Measurements from ENCODE around the gene THEMIS. TPM values are rescaled to one million over a fixed set of nuclear protein-coding genes. Genes with fewer than 3 reads are reported as not detected.

THEMIS gene
- polyA plus RNA-seq, 1 experiment, result not detected

- CTCF ChIA-PET, result no interaction called here
- Histone ChIP-seq H3K4me3 (ENCODE audit: low read depth, low read length) (no peak overlapping the region), H3K9me3 (ENCODE audit: control insufficient read depth, insufficient read depth, low read length) (no peaks in the 10 kb centered on the region), H3K27ac (ENCODE audit: low read depth, low read length) (no peak overlapping the region), H3K27me3 (ENCODE audit: control insufficient read depth, insufficient read depth, low read length) (no peaks in the 10 kb centered on the region)
- POLR2A ChIA-PET, result no interaction called here
- TF ChIP-seq, protein P1, sequence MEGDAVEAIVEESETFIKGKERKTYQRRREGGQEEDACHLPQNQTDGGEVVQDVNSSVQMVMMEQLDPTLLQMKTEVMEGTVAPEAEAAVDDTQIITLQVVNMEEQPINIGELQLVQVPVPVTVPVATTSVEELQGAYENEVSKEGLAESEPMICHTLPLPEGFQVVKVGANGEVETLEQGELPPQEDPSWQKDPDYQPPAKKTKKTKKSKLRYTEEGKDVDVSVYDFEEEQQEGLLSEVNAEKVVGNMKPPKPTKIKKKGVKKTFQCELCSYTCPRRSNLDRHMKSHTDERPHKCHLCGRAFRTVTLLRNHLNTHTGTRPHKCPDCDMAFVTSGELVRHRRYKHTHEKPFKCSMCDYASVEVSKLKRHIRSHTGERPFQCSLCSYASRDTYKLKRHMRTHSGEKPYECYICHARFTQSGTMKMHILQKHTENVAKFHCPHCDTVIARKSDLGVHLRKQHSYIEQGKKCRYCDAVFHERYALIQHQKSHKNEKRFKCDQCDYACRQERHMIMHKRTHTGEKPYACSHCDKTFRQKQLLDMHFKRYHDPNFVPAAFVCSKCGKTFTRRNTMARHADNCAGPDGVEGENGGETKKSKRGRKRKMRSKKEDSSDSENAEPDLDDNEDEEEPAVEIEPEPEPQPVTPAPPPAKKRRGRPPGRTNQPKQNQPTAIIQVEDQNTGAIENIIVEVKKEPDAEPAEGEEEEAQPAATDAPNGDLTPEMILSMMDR (IDR thresholded peaks at IDR 0.05; ENCODE audit: low read depth, low read length), result no peak
- no peak for DNase-seq (ENCODE audit: low read depth, low spot score)
These were observed 43.7 kb downstream of the THEMIS start for GRCh38 chr6:127857051-127857637.

- CTCF ChIA-PET, result interaction anchor here (0.6 to 2.6 kb wide), 48 partner anchors 9 to 1515 kb away, joined by 3 to 31 read pairs (median 4); no protein-coding TSS in a partner anchor
- no peak for DNase-seq (ENCODE audit: low read depth, low spot score)
- H3K27me3 ChIP-seq (ENCODE audit: control insufficient read depth, insufficient read depth, low read length), result no peaks in the 10 kb centered on the region
- H3K9me3 ChIP-seq (ENCODE audit: control insufficient read depth, insufficient read depth, low read length), result no peaks in the 10 kb centered on the region
- no peak overlapping the region for H3K4me3 ChIP-seq (ENCODE audit: low read depth, low read length)
- POLR2A ChIA-PET, result interaction anchor here (0.6 kb wide), 3 partner anchors 33 to 387 kb away, joined by 3 to 19 read pairs (median 5); no protein-coding TSS in a partner anchor
- no peak overlapping the region for H3K27ac ChIP-seq (ENCODE audit: low read depth, low read length)
- TF ChIP-seq, protein P1 (IDR thresholded peaks at IDR 0.05; ENCODE audit: low read depth, low read length), result peak; percentile 73
These were observed 45.2 kb downstream of the THEMIS start for GRCh38 chr6:127855542-127856159.

DNA sequence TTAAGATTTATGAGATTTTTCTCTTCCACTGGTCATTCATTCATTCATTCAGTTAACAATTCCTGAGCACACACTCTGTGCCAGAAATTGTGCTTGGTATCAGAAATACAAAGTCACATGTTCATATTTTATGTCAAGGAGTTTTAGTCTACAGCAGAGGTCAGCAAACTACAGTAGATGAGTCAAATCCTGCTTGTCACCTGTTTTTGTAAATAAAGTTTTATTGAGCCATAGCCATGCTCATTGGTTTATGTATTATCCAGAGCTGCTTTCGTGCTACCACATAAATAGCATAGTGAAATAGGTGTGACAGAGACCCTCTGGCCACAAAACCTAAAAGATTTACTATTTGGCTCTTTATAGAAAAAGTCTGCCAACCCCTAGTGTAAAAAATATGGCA lies 46.8 kb downstream of the THEMIS start:
- TF ChIP-seq, protein P1 (IDR thresholded peaks at IDR 0.05; ENCODE audit: low read depth, low read length), result no peak
- H3K27ac ChIP-seq (ENCODE audit: low read depth, low read length), result no peak overlapping the region
- no peaks in the 10 kb centered on the region for H3K9me3 ChIP-seq (ENCODE audit: control insufficient read depth, insufficient read depth, low read length)
- no peak for DNase-seq (ENCODE audit: low read depth, low spot score)
- no peak overlapping the region for H3K4me3 ChIP-seq (ENCODE audit: low read depth, low read length)
- no peaks in the 10 kb centered on the region for H3K27me3 ChIP-seq (ENCODE audit: control insufficient read depth, insufficient read depth, low read length)
- ChIA-PET CTCF (interaction anchor here (0.5 to 2.4 kb wide), 3 partner anchors 9 to 1445 kb away, joined by 3 to 6 read pairs (median 4); no protein-coding TSS in a partner anchor), POLR2A (no interaction called here)

DNA sequence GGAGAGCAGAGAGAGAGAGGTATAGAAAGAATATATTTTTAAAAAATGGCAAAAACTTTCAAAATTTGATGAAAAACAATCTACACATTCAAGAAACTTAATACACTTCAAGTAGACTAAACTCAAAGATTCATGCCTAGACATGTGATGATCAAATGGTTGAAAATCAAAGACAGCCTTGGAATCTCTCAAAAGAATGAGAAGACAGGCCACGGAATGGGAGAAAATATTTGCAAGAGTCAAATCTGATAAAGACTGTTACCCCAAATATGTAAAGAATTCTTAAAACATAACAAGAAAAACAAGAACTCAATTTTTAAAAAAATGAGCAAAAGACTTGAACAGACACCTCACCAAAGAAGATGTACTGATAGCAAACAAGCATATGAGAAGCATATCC lies 49.7 kb downstream of the THEMIS start:
- H3K9me3 ChIP-seq (ENCODE audit: control insufficient read depth, insufficient read depth, low read length), result no peaks in the 10 kb centered on the region
- TF ChIP-seq, protein P1 (IDR thresholded peaks at IDR 0.05; ENCODE audit: low read depth, low read length), result no peak
- H3K27ac ChIP-seq (ENCODE audit: low read depth, low read length), result no peak overlapping the region
- H3K4me3 ChIP-seq (ENCODE audit: low read depth, low read length), result no peak overlapping the region
- H3K27me3 ChIP-seq (ENCODE audit: control insufficient read depth, insufficient read depth, low read length), result no peaks in the 10 kb centered on the region
- POLR2A ChIA-PET, result no interaction called here
- DNase-seq (ENCODE audit: low read depth, low spot score), result no peak
- CTCF ChIA-PET, result no interaction called here

GRCh38 chr6:127845242-127845641 lies 55.6 kb downstream of the THEMIS start:
- Histone ChIP-seq H3K27ac (ENCODE audit: low read depth, low read length) (no peak overlapping the region), H3K4me3 (ENCODE audit: low read depth, low read length) (no peak overlapping the region), H3K9me3 (ENCODE audit: control insufficient read depth, insufficient read depth, low read length) (no peaks in the 10 kb centered on the region), H3K27me3 (ENCODE audit: control insufficient read depth, insufficient read depth, low read length) (no peaks in the 10 kb centered on the region)
- POLR2A ChIA-PET, result no interaction called here
- no peak for DNase-seq (ENCODE audit: low read depth, low spot score)
- CTCF ChIA-PET, result interaction anchor here (3.4 kb wide), 1 partner anchor 10 kb away, joined by 31 read pairs; no protein-coding TSS in a partner anchor
- TF ChIP-seq, protein P1 (IDR thresholded peaks at IDR 0.05; ENCODE audit: low read depth, low read length), result no peak

All from AG04450 (cell line).